Esophagus muscularis mucosa (tissue), 4 donors: ENCODE results near the gene FCER2. TPM values are rescaled to one million over a fixed set of nuclear protein-coding genes. Genes with fewer than 3 reads are reported as not detected.

Experiments used
- DNase-seq: peaks from one replicate; pipeline ENCODE4 v3.0.0-alpha.2; 2017; ENCODE audit errors: extremely low spot score
- H3K27ac ChIP-seq, 4 donors: fragments of 200-600 bp; sonication (generic); replicated peaks in 1 of 4; 1 replicate in 3 of 4; 2 replicates in 1 of 4; pipeline ENCODE4 v1.5.1; 2016 to 2019; ENCODE audit warnings: mild to moderate bottlenecking in 1 of 4
- H3K27me3 ChIP-seq, 4 donors: fragments of 200-600 bp; sonication (generic); one replicate each; pipeline versions ENCODE4 v1.5.1 to v1.6.0; 2016 to 2019
- H3K36me3 ChIP-seq, 4 donors: fragments of 200-600 bp; sonication (generic); one replicate each; pipeline ENCODE4 v1.5.1; 2016 to 2019
- H3K4me1 ChIP-seq, 4 donors: fragments of 200-600 bp; sonication (generic); one replicate each; pipeline ENCODE4 v1.5.1; 2016 to 2019
- H3K4me3 ChIP-seq, 4 donors: fragments of 200-600 bp; sonication (generic); 1 replicate in 2 of 4; 2 replicates in 2 of 4; pipeline ENCODE4 v1.5.1; 2016 to 2019; ENCODE audit warnings: mild to moderate bottlenecking in 4 of 4, moderate library complexity in 1 of 4
- H3K9me3 ChIP-seq, 4 donors: fragments of 200-600 bp; sonication (generic); 1 replicate in 3 of 4; 2 replicates in 1 of 4; pipeline ENCODE4 v1.5.1; 2016 to 2019
- CTCF ChIP-seq, 3 experiments: fragments of 200-600 bp in 2 of 3; fragments of 450-650 bp in 1 of 3; sonication (generic) in 2 of 3; IDR thresholded peaks; one replicate each; pipeline ENCODE4 v1.5.1; 2017 to 2019; ENCODE audit warnings: antibody characterized with exemption in 3 of 3, mild to moderate bottlenecking in 2 of 3, moderate library complexity in 1 of 3
- EP300 ChIP-seq: sonication (generic); formaldehyde crosslinking; IDR thresholded peaks from one replicate; pipeline ENCODE4 v1.6.1; 2017; ENCODE audit warnings: antibody characterized with exemption
- POLR2A ChIP-seq: fragments of 450-650 bp; IDR thresholded peaks from one replicate; pipeline ENCODE4 v1.6.1; 2017; ENCODE audit warnings: antibody characterized with exemption, moderate library complexity, mild to moderate bottlenecking, low read depth
- POLR2AphosphoS5 ChIP-seq, 2 donors: sonication (generic); formaldehyde crosslinking; IDR thresholded peaks; one replicate each; pipeline ENCODE4 v1.6.1; 2017; ENCODE audit warnings: antibody characterized with exemption in 2 of 2
- WGBS: methylation state at CpG from one replicate; pipeline ENCODE4 v1.1.5; 2018; 5-methylcytosine and 5-hydroxymethylcytosine counted together
- intact Hi-C: fragments of 100-400 bp; cut with DNase I; formaldehyde crosslinking; loops from one replicate; pipeline ENCODE4 v1.15.1; 2023
- total RNA-seq, 4 donors: library from RNA; depleted of rRNA; stranded (reverse); fragments of >200 nt; gene quantifications; one replicate each; pipeline versions ENCODE4 v1.1.0 to v1.2.1, GENCODE V29; 2016

FCER2 gene
- total RNA-seq, 4 donors from 2014 or later = 0.29 TPM; not detected in 3

DNA sequence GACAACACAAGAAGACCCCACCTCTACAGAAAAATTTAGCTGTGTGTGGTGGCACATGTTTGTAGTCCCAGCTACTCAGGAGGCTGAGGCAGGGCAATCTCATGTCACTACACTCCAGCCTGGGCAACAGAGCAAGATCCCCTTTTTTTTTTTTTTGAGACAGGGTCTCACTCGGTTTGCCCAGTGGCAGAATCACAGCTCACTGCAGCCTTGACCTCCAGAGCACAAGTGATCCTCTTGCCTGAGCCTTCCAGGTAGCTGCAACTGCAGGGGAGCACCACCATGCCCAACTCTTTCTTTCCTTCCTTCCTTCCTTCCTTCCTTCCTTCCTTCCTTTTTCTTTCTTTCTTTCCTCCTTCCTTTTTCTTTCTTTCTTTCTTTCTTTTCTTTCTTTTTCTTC lies 34.2 kb upstream of the FCER2 start:
- no peak for TF ChIP-seq POLR2AphosphoS5 (IDR thresholded peaks at IDR 0.05)
- TF ChIP-seq CTCF (IDR thresholded peaks at IDR 0.05) = no peak
- no peak for TF ChIP-seq POLR2A
- TF ChIP-seq EP300 = no peak
- Histone ChIP-seq H3K27ac (no peak overlapping the region), H3K4me3 (no peak overlapping the region), H3K27me3 (peaks cover 0 to 70% (median 5%) of the 10 kb centered on the region in 4 donors), H3K36me3 (no peaks in the 10 kb centered on the region), H3K4me1 (no peaks in the 10 kb centered on the region), H3K9me3 (no peaks in the 10 kb centered on the region)
- DNase-seq = no peak
- 50% methylated on average over 1 of the region's 1 CpG for WGBS
- intact Hi-C loops = no loop called here

DNA sequence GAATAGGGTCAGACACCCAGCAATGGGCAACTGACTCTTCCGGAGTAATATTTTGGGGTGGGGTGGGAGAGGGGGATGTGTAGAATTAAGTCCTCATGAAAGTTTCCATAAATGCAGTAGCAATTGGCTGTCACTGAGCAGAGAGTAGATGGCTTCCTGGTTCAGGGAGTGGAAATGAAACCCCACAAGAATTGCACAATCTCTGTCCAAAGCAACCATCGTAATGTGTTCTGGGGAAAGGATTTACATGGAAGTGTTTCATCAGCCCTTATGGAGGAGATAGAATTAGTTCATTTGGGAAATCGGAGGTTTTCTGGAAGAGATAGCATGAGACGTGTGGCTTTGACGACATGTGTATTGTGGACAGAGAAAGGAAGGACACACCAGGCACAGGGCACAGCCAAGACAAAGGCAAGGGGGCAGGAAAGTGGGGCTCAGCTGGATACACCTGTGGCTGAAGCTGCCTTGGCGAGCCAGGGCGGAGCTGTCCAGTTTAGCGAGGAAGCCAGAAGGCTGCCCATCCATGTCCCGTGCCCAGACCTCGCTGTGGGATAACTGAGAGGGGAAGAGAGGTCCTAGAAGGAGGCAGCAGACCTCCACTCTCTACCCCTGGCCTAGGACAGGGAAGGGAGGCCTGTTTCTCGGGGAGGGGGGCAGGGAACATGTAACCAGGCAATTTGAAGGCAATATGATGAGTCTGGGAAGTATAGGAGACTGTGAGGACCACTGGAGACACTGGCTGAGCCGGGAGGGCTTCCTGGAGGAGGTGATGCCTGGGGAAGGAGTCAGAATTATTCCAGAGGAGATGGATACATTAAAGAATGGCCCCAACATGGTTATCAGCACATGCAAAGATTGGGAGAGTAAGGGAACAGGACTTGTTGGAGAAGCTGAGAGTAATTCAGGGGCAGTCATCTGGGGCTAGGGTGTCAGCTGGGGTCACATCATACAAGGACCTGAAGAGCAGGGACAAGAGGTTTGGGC lies 32.6 kb upstream of the FCER2 start:
- 58% methylated on average over 12 of the region's 12 CpGs for WGBS
- DNase-seq = no peak
- H3K9me3 ChIP-seq = no peaks in the 10 kb centered on the region
- TF ChIP-seq POLR2AphosphoS5 (IDR thresholded peaks at IDR 0.05) = no peak
- TF ChIP-seq POLR2A = no peak
- TF ChIP-seq CTCF (IDR thresholded peaks at IDR 0.05) = no peak
- TF ChIP-seq EP300 = no peak
- no peak overlapping the region for H3K27ac ChIP-seq
- no peak overlapping the region for H3K4me3 ChIP-seq
- H3K4me1 ChIP-seq = peaks cover 0 to 10% (median 5%) of the 10 kb centered on the region in 4 donors
- intact Hi-C loops = no loop called here
- no peaks in the 10 kb centered on the region for H3K36me3 ChIP-seq
- H3K27me3 ChIP-seq = peaks cover 0 to 72% (median 21%) of the 10 kb centered on the region in 4 donors

DNA sequence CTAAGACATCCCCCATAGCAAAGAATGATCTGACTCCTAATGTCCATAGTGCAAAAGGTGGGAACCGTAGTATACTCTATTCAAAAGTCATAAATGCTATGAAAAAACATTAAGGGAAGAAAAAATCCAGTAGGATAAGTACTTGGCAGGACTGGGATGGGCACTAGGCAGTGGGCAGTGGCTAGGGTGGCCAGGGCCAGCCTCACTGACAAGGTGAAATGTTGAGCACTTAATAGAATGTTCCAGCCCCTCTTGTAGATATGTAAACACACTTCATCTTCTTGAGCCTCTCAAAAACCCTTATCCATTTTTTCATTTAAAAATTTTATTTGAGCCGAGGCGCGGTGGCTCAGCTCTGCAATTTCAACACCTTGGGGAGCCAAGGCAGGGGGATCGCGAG lies 31.4 kb upstream of the FCER2 start:
- Histone ChIP-seq H3K4me1 (peaks cover 0 to 10% (median 5%) of the 10 kb centered on the region in 4 donors), H3K27ac (no peak overlapping the region), H3K4me3 (no peak overlapping the region), H3K27me3 (peaks cover 0 to 76% (median 22%) of the 10 kb centered on the region in 4 donors), H3K36me3 (no peaks in the 10 kb centered on the region), H3K9me3 (no peaks in the 10 kb centered on the region)
- no peak for DNase-seq
- no peak for TF ChIP-seq POLR2A
- TF ChIP-seq EP300 = no peak
- no peak for TF ChIP-seq CTCF (IDR thresholded peaks at IDR 0.05)
- no peak for TF ChIP-seq POLR2AphosphoS5 (IDR thresholded peaks at IDR 0.05)
- 62% methylated on average over 6 of the region's 6 CpGs for WGBS
- intact Hi-C loops = no loop called here

- no peaks in the 10 kb centered on the region for H3K36me3 ChIP-seq
- H3K4me3 ChIP-seq = no peak within 1 kb of the TSS
- no peak within 1 kb of the TSS for H3K27ac ChIP-seq
- H3K4me1 ChIP-seq = peaks cover 0 to 10% (median 5%) of the 10 kb centered on the region in 4 donors
- 61% methylated on average over 9 of the region's 9 CpGs for WGBS
- intact Hi-C loops = no loop called here
- H3K27me3 ChIP-seq = peaks cover 0 to 78% (median 22%) of the 10 kb centered on the region in 4 donors
- TF ChIP-seq POLR2AphosphoS5 (IDR thresholded peaks at IDR 0.05) (no peak), CTCF (IDR thresholded peaks at IDR 0.05) (no peak), EP300 (no peak), POLR2A (no peak)
- no peak for DNase-seq
- H3K9me3 ChIP-seq = no peaks in the 10 kb centered on the region
Measured at GRCh38 chr19:7732045-7732444, 30.1 kb upstream of the FCER2 start, which contains the start of gene CLEC4G. Gene CLEC4G, minus strand, starts transcription at chr19:7732110. Its CDS starts 8 bp downstream, at chr19:7732102.
